HG03565 (cell line): ENCODE results near the gene ZDHHC24.

Experiments
- ATAC-seq: cut with Tn5 transposase; IDR thresholded peaks from one replicate; pipeline ENCODE4 v1.9.1; 2021; ENCODE audit warnings: mild to moderate bottlenecking, moderate library complexity; ENCODE audit not compliant: unreplicated experiment

The ZDHHC24 gene

GRCh38 chr11:66567787-66568123 is 21.9 kb upstream of the ZDHHC24 start:
- no peak for ATAC-seq

GRCh38 chr11:66566221-66566620 is 20.4 kb upstream of the ZDHHC24 start:
- no peak for ATAC-seq

GRCh38 chr11:66564984-66565383 is 19.1 kb upstream of the ZDHHC24 start:
- no peak for ATAC-seq

GRCh38 chr11:66564538-66564937 is 18.7 kb upstream of the ZDHHC24 start:
- ATAC-seq, result no peak

GRCh38 chr11:66563832-66564231 is 18.0 kb upstream of the ZDHHC24 start:
- ATAC-seq, result no peak

- no peak for ATAC-seq
Observed at GRCh38 chr11:66562907-66563583, 17.2 kb upstream of the ZDHHC24 start.

- ATAC-seq, result no peak
Observed at GRCh38 chr11:66562275-66562674, 16.4 kb upstream of the ZDHHC24 start.

GRCh38 chr11:66561975-66562248 is 16.1 kb upstream of the ZDHHC24 start:
- ATAC-seq, result no peak

GRCh38 chr11:66561178-66561974 is 15.5 kb upstream of the ZDHHC24 start:
- no peak for ATAC-seq

GRCh38 chr11:66559866-66560676 is 14.2 kb upstream of the ZDHHC24 start:
- no peak for ATAC-seq

GRCh38 chr11:66559142-66559865 is 13.5 kb upstream of the ZDHHC24 start:
- ATAC-seq, result no peak

- no peak for ATAC-seq
Observed at GRCh38 chr11:66557733-66558326, 12.0 kb upstream of the ZDHHC24 start.

GRCh38 chr11:66556086-66556485 is 10.2 kb upstream of the ZDHHC24 start:
- ATAC-seq, result no peak

GRCh38 chr11:66555416-66555815 is 9.6 kb upstream of the ZDHHC24 start:
- ATAC-seq, result no peak

- no peak for ATAC-seq
Observed at GRCh38 chr11:66554602-66555001, 8.8 kb upstream of the ZDHHC24 start.

GRCh38 chr11:66550887-66551286 is 5.0 kb upstream of the ZDHHC24 start:
- no peak for ATAC-seq

- no peak for ATAC-seq
Observed at GRCh38 chr11:66549696-66550095, 3.8 kb upstream of the ZDHHC24 start.

GRCh38 chr11:66548774-66549630 is 3.2 kb upstream of the ZDHHC24 start:
- ATAC-seq, result no peak

- ATAC-seq, result no peak
Observed at GRCh38 chr11:66548041-66548440, 2.2 kb upstream of the ZDHHC24 start.

- ATAC-seq, result no peak
Observed at GRCh38 chr11:66547662-66548009, 1.8 kb upstream of the ZDHHC24 start.
